ENCODE data around the gene TENT5C. TPM values are rescaled to one million over a fixed set of nuclear protein-coding genes. Genes with fewer than 3 reads are reported as not detected.
A peak's percentile ranks its signal among the peaks of the same experiment; 100 is the strongest.

TENT5C gene
- total and polyA plus RNA-seq, 3 experiments from 2014 or later, result 3.7 to 12.6 (median 4.1) TPM

DNA sequence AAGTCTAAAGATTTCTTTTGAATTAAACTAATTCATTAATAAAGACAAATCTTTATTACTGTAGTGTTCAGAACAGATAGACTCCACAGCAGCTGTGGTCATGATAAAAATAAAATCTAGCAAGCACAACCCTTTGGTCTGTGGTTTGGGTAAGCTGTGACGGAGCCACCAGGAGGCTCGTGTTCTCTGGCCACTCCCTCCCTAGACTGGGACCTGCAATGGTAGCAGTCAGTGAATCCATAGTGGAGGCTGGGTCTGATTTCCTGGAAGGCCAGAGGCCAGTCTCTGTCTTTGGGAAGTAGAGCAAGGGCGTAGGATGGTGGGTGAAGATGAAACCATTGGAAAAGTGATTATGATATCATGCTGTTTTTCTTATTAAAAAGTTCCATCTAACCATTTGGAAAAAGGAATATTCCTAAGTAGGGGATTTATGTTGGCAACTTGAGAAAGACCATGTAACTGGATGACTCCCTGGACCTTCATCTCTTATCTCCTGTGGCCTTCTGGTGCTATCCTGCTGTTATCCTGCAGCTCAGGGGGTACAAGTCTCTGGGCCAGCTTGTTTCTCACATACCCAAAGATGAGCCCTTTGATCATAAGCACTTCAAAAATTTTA, 39.0 kb downstream of the TENT5C start:
- no peaks in the 10 kb centered on the region for H3K27me3 ChIP-seq (ENCODE audit: insufficient read depth, low read length, poor library complexity, severe bottlenecking)
- H3K4me1 Mint-ChIP-seq, result peaks cover 19 to 34% (median 32%) of the 10 kb centered on the region in 3 donors
- peaks cover 24% of the 10 kb centered on the region for H3K4me1 ChIP-seq (ENCODE audit: insufficient read depth, low read length)
- peak overlapping the region in 5 of 8 donors; percentile 6 to 84 (median 65) for H3K27ac Mint-ChIP-seq
- peaks cover 0 to 2% of the 10 kb centered on the region in 2 donors for H3K27me3 Mint-ChIP-seq
- ChIA-PET POLR2A (no interaction called here), CTCF (interaction anchor here (1.1 to 1.5 kb wide), 4 partner anchors 8 to 110 kb away, joined by 3 to 5 read pairs (median 4); no protein-coding TSS in a partner anchor)
- DNase-seq, result peak in 1 of 5 donors; percentile 36
- H3K36me3 Mint-ChIP-seq, result no peaks in the 10 kb centered on the region
- H3K9me3 Mint-ChIP-seq, result no peaks in the 10 kb centered on the region
- H3K4me3 ChIP-seq (ENCODE audit: low read length), result no peak overlapping the region
- H3K27ac ChIP-seq (ENCODE audit: low read depth, low read length), result no peak overlapping the region
- H3K9me3 ChIP-seq (ENCODE audit: low read length), result no peaks in the 10 kb centered on the region
- H3K36me3 ChIP-seq (ENCODE audit: insufficient read depth, low read length), result no peaks in the 10 kb centered on the region
- H3K4me3 Mint-ChIP-seq, result peak overlapping the region in 3 of 7 donors; percentile 8 to 33 (median 16)

DNA sequence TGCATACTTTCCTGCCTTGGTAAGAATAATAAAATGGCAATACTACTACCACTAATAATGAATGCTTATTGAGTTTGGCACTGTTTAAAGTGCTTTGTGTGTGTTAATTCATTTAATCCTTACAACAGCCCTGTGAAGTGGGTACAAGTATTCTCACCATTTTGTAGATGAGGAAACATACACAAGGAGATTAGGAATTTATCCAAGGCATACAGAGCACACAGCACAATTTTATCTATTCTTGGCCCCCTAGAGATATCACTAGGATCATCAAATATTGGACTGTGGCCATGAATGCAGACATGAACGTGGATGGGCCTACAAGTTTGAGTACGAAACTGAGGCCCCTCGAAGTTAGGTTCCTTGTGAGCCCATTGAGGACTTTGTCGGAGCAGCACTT, 39.5 kb downstream of the TENT5C start:
- Mint-ChIP-seq H3K9me3 (no peaks in the 10 kb centered on the region), H3K4me3 (no peak overlapping the region), H3K4me1 (peaks cover 19 to 35% (median 33%) of the 10 kb centered on the region in 3 donors), H3K36me3 (no peaks in the 10 kb centered on the region), H3K27me3 (peaks cover 0 to 2% of the 10 kb centered on the region in 2 donors), H3K27ac (peak overlapping the region in 2 of 8 donors; percentile 23 to 69)
- Histone ChIP-seq H3K36me3 (ENCODE audit: insufficient read depth, low read length) (no peaks in the 10 kb centered on the region), H3K27me3 (ENCODE audit: insufficient read depth, low read length, poor library complexity, severe bottlenecking) (no peaks in the 10 kb centered on the region), H3K4me1 (ENCODE audit: insufficient read depth, low read length) (peaks cover 25% of the 10 kb centered on the region), H3K4me3 (ENCODE audit: low read length) (no peak overlapping the region), H3K27ac (ENCODE audit: low read depth, low read length) (no peak overlapping the region), H3K9me3 (ENCODE audit: low read length) (no peaks in the 10 kb centered on the region)
- CTCF ChIA-PET, result interaction anchor here (1.1 to 1.5 kb wide), 2 partner anchors 9 to 11 kb away, joined by 3 to 4 read pairs; no protein-coding TSS in a partner anchor
- POLR2A ChIA-PET, result no interaction called here
- DNase-seq, result no peak

DNA sequence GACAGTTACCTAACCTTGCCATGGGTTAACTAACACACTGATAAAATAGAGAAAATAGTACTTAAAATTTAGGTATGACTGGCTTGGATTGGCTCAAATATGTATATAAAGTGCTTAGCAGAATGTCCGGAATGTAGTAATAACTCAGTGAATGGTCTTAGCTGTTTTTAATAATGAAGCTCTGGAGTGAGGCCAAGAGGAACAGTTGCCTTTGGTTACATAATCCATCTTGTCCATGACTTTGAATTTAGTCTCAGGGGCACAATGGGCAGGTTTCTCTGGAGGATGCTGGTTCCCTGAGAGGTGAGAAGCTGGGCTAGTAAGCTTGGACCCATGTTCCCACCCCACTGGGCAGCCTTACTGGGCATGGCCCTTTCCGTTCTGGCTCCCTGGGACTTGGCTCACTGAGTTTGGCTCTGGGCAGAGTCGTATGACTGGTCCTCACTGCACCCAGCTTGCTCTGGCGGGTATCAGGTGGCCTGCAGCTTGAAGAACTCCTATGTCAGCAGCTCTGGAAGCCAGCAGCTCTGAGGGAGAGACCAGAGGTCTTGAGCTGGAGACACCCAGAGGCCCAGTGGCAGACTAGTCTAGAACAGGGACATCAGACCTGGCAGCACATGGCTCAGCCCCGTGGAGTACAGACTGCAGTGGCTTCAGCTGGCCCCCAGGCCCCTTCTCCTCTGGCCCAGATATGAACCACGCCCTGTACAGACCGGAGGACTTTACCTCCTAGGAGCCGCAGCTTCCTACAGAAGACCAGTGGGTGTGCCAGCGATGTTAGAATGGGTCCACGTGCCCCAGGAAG, 40.4 kb downstream of the TENT5C start:
- H3K36me3 Mint-ChIP-seq, result no peaks in the 10 kb centered on the region
- peak overlapping the region in 3 of 8 donors; percentile 3 to 23 (median 17) for H3K27ac Mint-ChIP-seq
- H3K9me3 ChIP-seq (ENCODE audit: low read length), result no peaks in the 10 kb centered on the region
- peaks cover 0 to 2% of the 10 kb centered on the region in 2 donors for H3K27me3 Mint-ChIP-seq
- DNase-seq, result no peak
- H3K4me3 Mint-ChIP-seq, result no peak overlapping the region
- ChIA-PET POLR2A (no interaction called here), CTCF (interaction anchor here (0.6 to 0.9 kb wide), 2 partner anchors 29 to 46 kb away, joined by 3 to 5 read pairs; no protein-coding TSS in a partner anchor)
- H3K27ac ChIP-seq (ENCODE audit: low read depth, low read length), result no peak overlapping the region
- no peaks in the 10 kb centered on the region for H3K27me3 ChIP-seq (ENCODE audit: insufficient read depth, low read length, poor library complexity, severe bottlenecking)
- no peak overlapping the region for H3K4me3 ChIP-seq (ENCODE audit: low read length)
- peaks cover 33% of the 10 kb centered on the region for H3K4me1 ChIP-seq (ENCODE audit: insufficient read depth, low read length)
- H3K4me1 Mint-ChIP-seq, result peaks cover 25 to 44% (median 42%) of the 10 kb centered on the region in 3 donors
- H3K36me3 ChIP-seq (ENCODE audit: insufficient read depth, low read length), result no peaks in the 10 kb centered on the region
- H3K9me3 Mint-ChIP-seq, result no peaks in the 10 kb centered on the region

DNA sequence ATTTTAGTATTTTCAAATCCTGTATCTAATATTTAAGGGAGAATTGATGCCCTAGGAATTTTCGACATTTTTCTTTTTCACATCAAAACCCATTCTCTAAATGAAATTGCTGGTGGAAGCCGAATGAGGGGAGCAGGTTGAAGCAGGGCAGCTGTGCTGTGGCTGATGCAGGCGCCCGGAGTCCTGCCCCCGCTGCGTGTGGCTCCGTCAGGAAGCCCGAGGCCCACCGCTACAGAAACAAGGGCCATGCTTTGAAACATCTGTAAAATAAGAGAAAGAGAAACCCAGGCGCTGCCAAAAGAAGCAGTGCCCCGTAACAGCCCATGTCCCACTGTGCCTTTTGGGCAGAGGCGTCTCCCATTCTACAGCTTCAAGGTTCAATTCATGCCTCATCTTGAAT, 41.1 kb downstream of the TENT5C start:
- Histone ChIP-seq H3K36me3 (ENCODE audit: insufficient read depth, low read length) (no peaks in the 10 kb centered on the region), H3K27me3 (ENCODE audit: insufficient read depth, low read length, poor library complexity, severe bottlenecking) (no peaks in the 10 kb centered on the region), H3K27ac (ENCODE audit: low read depth, low read length) (no peak overlapping the region), H3K9me3 (ENCODE audit: low read length) (no peaks in the 10 kb centered on the region), H3K4me1 (ENCODE audit: insufficient read depth, low read length) (peaks cover 41% of the 10 kb centered on the region), H3K4me3 (ENCODE audit: low read length) (no peak overlapping the region)
- H3K27ac Mint-ChIP-seq, result no peak overlapping the region
- ChIA-PET POLR2A (no interaction called here), CTCF (interaction anchor here (0.9 kb wide), 1 partner anchor 28 kb away, joined by 3 read pairs; no protein-coding TSS in a partner anchor)
- peaks cover 0 to 2% of the 10 kb centered on the region in 2 donors for H3K27me3 Mint-ChIP-seq
- no peaks in the 10 kb centered on the region for H3K36me3 Mint-ChIP-seq
- peaks cover 33 to 51% (median 49%) of the 10 kb centered on the region in 3 donors for H3K4me1 Mint-ChIP-seq
- DNase-seq, result no peak
- H3K4me3 Mint-ChIP-seq, result no peak overlapping the region
- no peaks in the 10 kb centered on the region for H3K9me3 Mint-ChIP-seq

DNA sequence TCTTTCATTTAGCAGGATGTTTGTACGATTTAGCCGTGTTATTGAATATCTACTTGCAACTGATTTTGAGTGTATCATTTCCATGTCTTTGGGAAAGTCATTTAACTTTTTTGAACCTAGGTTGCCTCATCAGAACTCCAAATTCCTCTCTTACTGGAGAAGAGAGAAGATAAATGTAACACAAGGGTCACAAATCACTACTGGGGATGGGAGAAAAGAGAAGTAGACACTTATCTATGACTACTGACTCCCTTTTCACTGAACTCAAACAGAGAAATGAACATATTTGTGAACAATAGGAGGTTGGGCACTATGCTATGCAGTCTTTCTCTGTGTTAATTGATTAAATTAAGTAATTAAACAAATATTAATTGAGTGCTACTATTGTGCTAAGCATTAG, 42.2 kb downstream of the TENT5C start:
- no peak overlapping the region for H3K4me3 Mint-ChIP-seq
- peaks cover 43 to 62% (median 60%) of the 10 kb centered on the region in 3 donors for H3K4me1 Mint-ChIP-seq
- DNase-seq, result no peak
- Histone ChIP-seq H3K36me3 (ENCODE audit: insufficient read depth, low read length) (no peaks in the 10 kb centered on the region), H3K27ac (ENCODE audit: low read depth, low read length) (no peak overlapping the region), H3K4me3 (ENCODE audit: low read length) (no peak overlapping the region), H3K9me3 (ENCODE audit: low read length) (no peaks in the 10 kb centered on the region), H3K27me3 (ENCODE audit: insufficient read depth, low read length, poor library complexity, severe bottlenecking) (no peaks in the 10 kb centered on the region), H3K4me1 (ENCODE audit: insufficient read depth, low read length) (peaks cover 50% of the 10 kb centered on the region)
- H3K36me3 Mint-ChIP-seq, result no peaks in the 10 kb centered on the region
- POLR2A ChIA-PET, result no interaction called here
- CTCF ChIA-PET, result interaction anchor here (0.7 kb wide), 1 partner anchor 14 kb away, joined by 3 read pairs; no protein-coding TSS in a partner anchor
- H3K27me3 Mint-ChIP-seq, result peaks cover 0 to 2% of the 10 kb centered on the region in 2 donors
- H3K27ac Mint-ChIP-seq, result peak overlapping the region in 2 of 8 donors; percentile 11 to 21
- no peaks in the 10 kb centered on the region for H3K9me3 Mint-ChIP-seq

DNA sequence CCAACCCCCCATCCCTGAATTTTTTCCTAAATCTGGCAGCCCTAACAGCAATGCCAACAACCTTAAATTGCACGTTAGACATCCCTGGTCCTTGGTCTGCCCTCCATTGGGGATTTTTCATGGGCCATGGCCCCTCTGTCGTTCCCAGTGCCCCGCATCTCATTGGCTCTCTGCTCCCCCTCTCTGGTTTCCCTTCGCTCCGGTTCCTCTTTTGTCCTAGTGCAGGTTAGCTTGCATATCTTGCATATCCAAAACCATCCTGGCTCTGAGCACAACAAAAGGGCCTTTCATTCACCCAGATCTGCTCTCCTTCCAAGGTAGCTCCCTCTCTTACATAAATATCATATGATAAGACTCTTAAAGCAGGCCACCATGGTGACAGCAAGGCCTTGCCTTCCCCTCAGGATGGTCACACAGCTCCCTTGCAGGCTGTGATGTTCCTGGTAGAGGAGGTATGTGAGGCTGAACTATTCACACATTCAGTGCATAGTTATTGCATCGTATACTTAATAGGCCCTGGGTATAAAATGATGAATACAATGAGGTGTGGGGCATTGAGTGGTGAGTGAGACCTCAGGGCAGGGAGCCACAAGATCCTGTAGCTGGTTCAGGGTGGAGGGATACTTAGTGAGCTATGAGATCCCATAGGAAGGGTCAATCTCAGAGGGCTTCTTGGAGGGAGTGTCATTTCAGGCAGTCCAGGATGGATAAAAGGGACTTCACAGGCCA, 45.2 kb downstream of the TENT5C start:
- Histone ChIP-seq H3K4me1 (ENCODE audit: insufficient read depth, low read length) (peaks cover 61% of the 10 kb centered on the region), H3K36me3 (ENCODE audit: insufficient read depth, low read length) (no peaks in the 10 kb centered on the region), H3K27me3 (ENCODE audit: insufficient read depth, low read length, poor library complexity, severe bottlenecking) (no peaks in the 10 kb centered on the region), H3K4me3 (ENCODE audit: low read length) (no peak overlapping the region), H3K27ac (ENCODE audit: low read depth, low read length) (no peak overlapping the region), H3K9me3 (ENCODE audit: low read length) (no peaks in the 10 kb centered on the region)
- CTCF ChIA-PET, result interaction anchor here (0.7 to 1.9 kb wide), 4 partner anchors 23 to 115 kb away, joined by 3 to 8 read pairs (median 3); no protein-coding TSS in a partner anchor
- Mint-ChIP-seq H3K27ac (peak overlapping the region in 7 of 8 donors; percentile 40 to 98 (median 68)), H3K27me3 (peaks cover 0 to 4% of the 10 kb centered on the region in 2 donors), H3K4me3 (peak overlapping the region in 5 of 7 donors; percentile 6 to 65 (median 52)), H3K4me1 (peaks cover 60 to 73% (median 70%) of the 10 kb centered on the region in 3 donors), H3K9me3 (no peaks in the 10 kb centered on the region), H3K36me3 (no peaks in the 10 kb centered on the region)
- POLR2A ChIA-PET, result interaction anchor here (0.7 kb wide), 1 partner anchor 27 kb away, joined by 3 read pairs; no protein-coding TSS in a partner anchor
- DNase-seq, result no peak

DNA sequence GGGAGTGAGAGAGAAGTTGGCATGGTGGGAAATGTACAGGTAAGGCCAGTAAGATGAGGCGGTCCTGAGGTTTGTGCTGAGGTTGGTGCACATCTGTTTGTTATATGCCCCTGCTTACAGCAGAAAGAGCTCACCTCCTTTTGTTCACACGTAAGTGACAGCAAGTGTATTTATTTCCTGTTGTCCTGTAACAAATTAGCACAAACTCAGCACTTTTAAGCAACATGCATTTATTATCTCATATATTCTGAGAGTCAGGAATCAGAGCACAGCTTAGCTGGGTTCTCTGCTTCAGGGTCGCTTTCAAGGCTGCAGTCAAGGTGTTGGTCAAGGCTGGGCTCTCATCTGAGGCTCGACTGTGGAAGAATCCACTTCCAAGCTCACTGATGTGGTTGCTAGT, 45.8 kb downstream of the TENT5C start:
- Histone ChIP-seq H3K4me1 (ENCODE audit: insufficient read depth, low read length) (peaks cover 67% of the 10 kb centered on the region), H3K27me3 (ENCODE audit: insufficient read depth, low read length, poor library complexity, severe bottlenecking) (no peaks in the 10 kb centered on the region), H3K36me3 (ENCODE audit: insufficient read depth, low read length) (no peaks in the 10 kb centered on the region), H3K27ac (ENCODE audit: low read depth, low read length) (no peak overlapping the region), H3K9me3 (ENCODE audit: low read length) (no peaks in the 10 kb centered on the region), H3K4me3 (ENCODE audit: low read length) (no peak overlapping the region)
- POLR2A ChIA-PET, result interaction anchor here (0.7 kb wide), 1 partner anchor 27 kb away, joined by 3 read pairs; no protein-coding TSS in a partner anchor
- Mint-ChIP-seq H3K27me3 (peaks cover 0 to 4% of the 10 kb centered on the region in 2 donors), H3K9me3 (no peaks in the 10 kb centered on the region), H3K36me3 (no peaks in the 10 kb centered on the region), H3K27ac (peak overlapping the region in 7 of 8 donors; percentile 40 to 98 (median 64)), H3K4me3 (peak overlapping the region in 3 of 7 donors; percentile 7 to 65 (median 52)), H3K4me1 (peaks cover 66 to 79% (median 77%) of the 10 kb centered on the region in 3 donors)
- CTCF ChIA-PET, result interaction anchor here (0.7 to 1.9 kb wide), 3 partner anchors 23 to 116 kb away, joined by 3 to 8 read pairs (median 3); no protein-coding TSS in a partner anchor
- no peak for DNase-seq

Measured in CD8-positive, alpha-beta memory T cell (primary cell).